T-helper 17 cell (primary cell): Measurements from ENCODE around the gene C20orf202. TPM values are rescaled to one million over a fixed set of nuclear protein-coding genes. Genes with fewer than 3 reads are reported as not detected.
"Not testable (repeated sequence)": the region's sequence is repeated elsewhere in the genome, so short reads cannot be mapped to it uniquely, and the experiment has no call there.

Experiments used
- ATAC-seq: fragments of 150-1000 bp; cut with Tn5 transposase; 2 replicates; pipeline ENCODE4 v1.10.0; 2021; ENCODE audit warnings: mild to moderate bottlenecking, moderate library complexity
- DNase-seq, 3 donors: peaks; one replicate each; pipeline versions ENCODE4 v3.0.0 to v3.0.0-alpha.2; 2020 to 2021
- H3K9me3 ChIP-seq: one replicate; pipeline ENCODE4 v1.7.0; 2013; ENCODE audit warnings: low read length, mild to moderate bottlenecking; ENCODE audit not compliant: control insufficient read depth, poor library complexity, severe bottlenecking
- H3K27ac Mint-ChIP-seq: one replicate; pipeline ENCODE4 v1.8.0; 2022; ENCODE audit warnings: mild to moderate bottlenecking, moderate library complexity, mixed read lengths
- H3K27me3 Mint-ChIP-seq: one replicate; pipeline ENCODE4 v1.8.0; 2022; ENCODE audit warnings: mixed read lengths
- H3K36me3 Mint-ChIP-seq: one replicate; pipeline ENCODE4 v1.8.0; 2022; ENCODE audit warnings: low read depth, mixed read lengths
- H3K4me1 Mint-ChIP-seq: one replicate; pipeline ENCODE4 v1.8.0; 2022; ENCODE audit warnings: mild to moderate bottlenecking, mixed read lengths
- H3K4me3 Mint-ChIP-seq: one replicate; pipeline ENCODE4 v1.8.0; 2022; ENCODE audit warnings: mild to moderate bottlenecking, moderate library complexity, mixed read lengths
- total RNA-seq, 4 donors: library from RNA in 2 of 4; stranded (reverse) in 2 of 4; gene quantifications; one replicate each; pipeline ENCODE4 v1.2.3 and lab custom pipeline; 2022 to 2026

C20orf202 gene
- total RNA-seq, 2 donors from 2014 or later: 0.22 to 0.68 TPM

- Mint-ChIP-seq H3K27ac (no peak overlapping the region), H3K4me3 (no peak overlapping the region), H3K4me1 (peaks cover 5% of the 10 kb centered on the region), H3K27me3 (peaks cover 14% of the 10 kb centered on the region), H3K36me3 (no peaks in the 10 kb centered on the region)
- H3K9me3 ChIP-seq: no peaks in the 10 kb centered on the region
- DNase-seq: no peak
- no peak for ATAC-seq
Measured at GRCh38 chr20:1204576-1204975, 1.3 kb downstream of the C20orf202 start.

DNA sequence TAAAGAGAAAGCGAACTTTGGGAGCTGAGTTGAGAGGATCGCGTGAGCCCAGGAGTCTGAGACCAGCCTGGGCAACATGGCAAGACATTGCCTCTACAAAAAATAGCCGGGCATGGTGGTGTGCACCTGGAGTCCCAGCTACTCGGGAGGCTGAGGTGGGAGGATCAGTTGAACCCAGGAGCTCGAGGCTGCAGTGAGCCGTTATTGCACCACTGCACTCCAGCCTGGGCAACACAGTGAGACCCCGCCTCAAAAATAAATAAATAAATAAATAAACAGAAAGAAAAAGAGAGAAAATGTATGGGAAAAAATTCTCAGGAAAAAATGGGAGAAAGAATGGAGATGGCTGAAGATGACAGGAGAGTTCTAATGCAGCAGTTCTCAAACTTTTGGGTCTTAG lies 2.5 kb downstream of the C20orf202 start:
- no peaks in the 10 kb centered on the region for H3K9me3 ChIP-seq
- Mint-ChIP-seq H3K4me1 (peaks cover 2% of the 10 kb centered on the region), H3K27me3 (peaks cover 21% of the 10 kb centered on the region), H3K27ac (no peak overlapping the region), H3K4me3 (no peak overlapping the region), H3K36me3 (peaks cover 3% of the 10 kb centered on the region)
- DNase-seq (no peak), ATAC-seq (no peak)

DNA sequence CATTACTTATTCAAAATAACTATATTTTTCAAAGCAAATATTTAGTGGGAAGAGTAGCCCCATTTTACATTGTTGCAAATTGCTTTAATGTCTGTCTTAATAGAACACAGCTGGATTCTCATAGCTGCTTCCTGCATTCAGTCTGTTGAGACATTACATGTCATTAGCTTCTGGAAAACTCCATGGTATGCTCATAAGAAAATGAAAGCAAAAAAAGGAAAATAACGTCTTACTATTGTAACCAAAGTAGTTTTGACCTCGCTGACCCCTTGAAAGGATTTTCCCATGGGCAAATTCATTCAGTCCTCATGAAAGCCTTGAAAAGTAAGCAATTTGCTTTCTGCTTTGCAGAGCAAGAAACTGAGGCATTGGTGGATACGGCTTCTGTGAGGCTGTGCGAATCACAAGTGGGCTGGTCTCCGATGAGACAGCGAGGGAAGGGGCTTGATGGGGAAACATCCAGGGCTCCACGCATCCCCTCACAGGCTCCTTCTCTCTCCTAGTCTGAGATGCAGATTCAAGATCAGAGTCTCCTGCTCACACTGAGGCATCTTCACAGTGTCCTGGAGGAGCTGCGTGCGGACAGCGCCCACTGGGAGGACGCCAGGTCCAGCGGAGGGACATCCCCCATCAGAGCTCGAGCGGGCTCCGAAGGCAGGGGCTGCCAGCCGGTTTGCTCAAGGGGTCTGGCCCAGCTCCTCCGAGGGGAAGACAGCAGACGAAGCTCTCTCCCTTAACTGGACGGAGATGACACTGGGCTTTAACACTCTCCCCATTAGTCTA lies 3.3 kb downstream of the C20orf202 start:
- no peak for ATAC-seq
- DNase-seq: no peak
- Mint-ChIP-seq H3K27ac (no peak overlapping the region), H3K36me3 (peaks cover 3% of the 10 kb centered on the region), H3K4me1 (peaks cover 2% of the 10 kb centered on the region), H3K4me3 (no peak overlapping the region), H3K27me3 (peaks cover 28% of the 10 kb centered on the region)
- no peaks in the 10 kb centered on the region for H3K9me3 ChIP-seq

DNA sequence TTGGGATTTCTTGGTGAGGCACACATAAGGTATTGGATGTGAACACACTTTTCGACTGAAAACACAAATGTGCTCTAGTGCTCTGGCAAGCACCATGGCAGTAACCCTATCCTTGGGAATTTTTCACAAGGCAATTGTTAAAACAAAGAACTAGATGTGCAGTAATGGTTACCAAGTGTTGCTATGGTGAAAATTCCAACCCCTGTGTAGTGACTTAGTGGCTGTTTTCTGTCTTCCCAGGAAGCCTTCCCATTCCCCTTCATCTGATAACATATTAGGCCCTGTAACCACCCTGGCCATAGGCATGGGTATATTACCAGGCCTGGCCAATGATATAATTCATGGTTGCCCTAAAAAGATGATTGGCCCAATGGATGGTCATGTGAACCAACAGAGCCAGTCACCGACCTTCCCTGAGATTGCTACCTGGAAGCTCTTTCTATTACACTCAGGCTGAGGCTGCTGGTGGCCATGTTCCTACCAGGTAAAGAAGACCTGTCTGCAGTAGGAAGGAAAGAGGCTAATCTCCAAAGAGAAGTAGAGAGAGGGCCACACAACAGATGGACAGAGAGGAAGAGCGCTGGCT lies 4.1 kb downstream of the C20orf202 start:
- Mint-ChIP-seq H3K27me3 (peaks cover 36% of the 10 kb centered on the region), H3K4me1 (peaks cover 2% of the 10 kb centered on the region), H3K36me3 (peaks cover 3% of the 10 kb centered on the region), H3K4me3 (no peak overlapping the region), H3K27ac (no peak overlapping the region)
- ATAC-seq: no peak
- DNase-seq: no peak
- no peaks in the 10 kb centered on the region for H3K9me3 ChIP-seq

GRCh38 chr20:1209447-1210387 lies 6.5 kb downstream of the C20orf202 start:
- DNase-seq (no peak), ATAC-seq (no peak)
- Mint-ChIP-seq H3K4me1 (peaks cover 7% of the 10 kb centered on the region), H3K27me3 (peaks cover 43% of the 10 kb centered on the region), H3K36me3 (peaks cover 3% of the 10 kb centered on the region), H3K4me3 (no peak overlapping the region), H3K27ac (no peak overlapping the region)
- no peaks in the 10 kb centered on the region for H3K9me3 ChIP-seq

DNA sequence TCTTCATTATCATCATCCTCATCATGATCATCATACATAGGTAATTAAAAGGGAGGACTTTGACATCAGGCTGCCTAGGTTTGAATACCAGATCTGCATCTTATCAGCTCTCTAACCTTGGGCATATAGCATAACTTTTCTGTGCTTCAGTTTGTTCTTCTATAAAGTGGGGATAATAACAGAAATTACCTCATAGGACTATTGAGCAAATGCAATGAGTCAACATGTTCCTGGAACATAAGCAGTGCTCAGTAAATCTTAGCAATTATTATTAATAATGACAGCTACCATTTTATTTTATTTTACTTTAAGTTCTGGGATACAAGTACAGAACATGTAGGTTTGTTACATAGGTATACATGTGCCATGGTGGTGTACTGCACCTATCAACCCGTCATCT lies 7.2 kb downstream of the C20orf202 start:
- DNase-seq (no peak), ATAC-seq (no peak)
- H3K9me3 ChIP-seq: no peaks in the 10 kb centered on the region
- Mint-ChIP-seq H3K27ac (no peak overlapping the region), H3K36me3 (peaks cover 3% of the 10 kb centered on the region), H3K4me1 (peaks cover 15% of the 10 kb centered on the region), H3K27me3 (peaks cover 51% of the 10 kb centered on the region), H3K4me3 (no peak overlapping the region)

- Mint-ChIP-seq H3K27ac (no peak overlapping the region), H3K36me3 (peaks cover 3% of the 10 kb centered on the region), H3K4me3 (no peak overlapping the region), H3K27me3 (peaks cover 54% of the 10 kb centered on the region), H3K4me1 (peaks cover 23% of the 10 kb centered on the region)
- DNase-seq (no peak), ATAC-seq (no peak)
- no peaks in the 10 kb centered on the region for H3K9me3 ChIP-seq
Measured at GRCh38 chr20:1212023-1212422, 8.8 kb downstream of the C20orf202 start.

GRCh38 chr20:1212607-1213396 lies 9.5 kb downstream of the C20orf202 start:
- DNase-seq: peak; percentile 29 to 41 (median 37)
- H3K4me3 Mint-ChIP-seq: no peak overlapping the region
- H3K27ac Mint-ChIP-seq: no peak overlapping the region
- peaks cover 23% of the 10 kb centered on the region for H3K4me1 Mint-ChIP-seq
- peak; percentile 96 for ATAC-seq
- peaks cover 3% of the 10 kb centered on the region for H3K36me3 Mint-ChIP-seq
- H3K9me3 ChIP-seq: no peaks in the 10 kb centered on the region
- peaks cover 54% of the 10 kb centered on the region for H3K27me3 Mint-ChIP-seq

DNA sequence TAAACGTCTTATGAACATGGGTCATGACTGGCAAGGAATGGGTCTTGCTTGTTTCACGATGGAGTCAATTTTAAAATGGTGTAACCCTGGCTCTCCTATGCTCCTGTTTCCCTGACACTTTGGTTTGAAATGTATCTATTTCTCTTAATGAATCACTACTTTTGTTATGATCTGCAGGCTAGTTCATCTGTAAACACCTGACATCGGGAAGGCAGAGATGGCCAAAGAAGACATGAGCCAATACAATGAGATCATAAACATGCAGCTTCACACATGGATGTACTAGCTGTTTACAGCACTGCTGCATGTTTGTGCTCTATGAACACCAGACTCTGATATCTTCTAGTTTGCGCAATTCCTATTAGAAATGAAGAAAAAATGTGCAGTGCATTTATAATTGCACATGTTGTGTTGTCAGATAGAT lies 11.6 kb downstream of the C20orf202 start:
- H3K27ac Mint-ChIP-seq: peak overlapping the region; percentile 81
- peaks cover 23% of the 10 kb centered on the region for H3K4me1 Mint-ChIP-seq
- H3K36me3 Mint-ChIP-seq: peaks cover 3% of the 10 kb centered on the region
- ATAC-seq (no peak), DNase-seq (no peak)
- H3K4me3 Mint-ChIP-seq: no peak overlapping the region
- peaks cover 60% of the 10 kb centered on the region for H3K27me3 Mint-ChIP-seq
- no peaks in the 10 kb centered on the region for H3K9me3 ChIP-seq

GRCh38 chr20:1215386-1216170 lies 12.3 kb downstream of the C20orf202 start:
- DNase-seq (no peak), ATAC-seq (peak; percentile 47)
- Mint-ChIP-seq H3K27me3 (peaks cover 55% of the 10 kb centered on the region), H3K4me1 (peaks cover 23% of the 10 kb centered on the region), H3K27ac (peak overlapping the region; percentile 81), H3K4me3 (peak overlapping the region; percentile 79), H3K36me3 (no peaks in the 10 kb centered on the region)
- H3K9me3 ChIP-seq: no peaks in the 10 kb centered on the region

DNA sequence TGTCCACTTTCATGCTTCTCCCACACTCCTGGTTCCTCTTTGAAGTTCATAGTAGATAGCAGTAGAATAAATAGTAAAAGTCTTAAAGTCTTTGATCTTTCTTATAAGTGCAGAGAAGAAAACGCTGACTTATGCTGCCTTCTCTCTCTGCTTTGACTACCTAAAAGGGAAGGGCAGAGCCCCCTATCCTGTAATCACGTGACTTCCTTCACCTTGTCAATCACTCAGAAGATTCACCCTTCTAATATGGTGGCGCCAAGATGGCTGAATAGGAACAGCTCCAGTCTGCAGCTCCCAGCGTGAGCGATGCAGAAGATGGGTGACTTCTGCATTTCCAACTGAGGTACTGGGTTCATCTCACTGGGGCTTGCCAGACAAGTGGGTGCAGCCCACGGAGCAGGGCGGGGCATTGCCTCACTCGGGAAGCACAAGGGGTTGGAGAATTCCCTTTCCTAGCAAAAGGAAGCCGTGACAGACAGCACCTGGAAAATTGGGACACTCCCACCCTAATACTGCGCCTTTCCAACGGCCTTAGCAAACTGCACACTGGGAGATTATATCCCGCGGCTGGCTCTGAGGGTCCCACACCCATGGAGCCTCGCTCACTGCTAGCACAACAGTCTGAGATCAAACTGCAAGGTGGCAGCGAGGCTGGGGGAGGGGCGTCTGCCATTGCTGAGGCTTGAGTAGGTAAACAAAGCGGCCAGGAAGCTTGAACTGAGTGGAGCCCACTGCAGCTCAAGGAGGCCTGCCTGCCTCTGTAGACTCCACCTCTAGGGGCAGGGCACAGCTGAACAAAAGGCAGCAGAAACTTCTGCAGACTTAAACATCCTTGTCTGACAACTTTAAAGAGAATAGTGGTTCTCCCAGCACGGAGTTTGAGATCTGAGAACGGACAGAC lies 13.5 kb downstream of the C20orf202 start:
- H3K27ac Mint-ChIP-seq, DNase-seq, H3K9me3 ChIP-seq, ATAC-seq, H3K4me3 Mint-ChIP-seq, H3K36me3 Mint-ChIP-seq: not testable (repeated sequence)
- Mint-ChIP-seq H3K4me1 (peaks cover 25% of the 10 kb centered on the region), H3K27me3 (peaks cover 45% of the 10 kb centered on the region)
